HEK293T (cell line): Measurements from ENCODE around the gene CEP41.

Experiments
- ARNT ChIP-seq: fragments of 450-650 bp; IDR thresholded peaks from 2 replicates; pipeline ENCODE4 v1.6.1; 2017; ENCODE audit warnings: mild to moderate bottlenecking
- BHLHE40 ChIP-seq: fragments of 450-650 bp; IDR thresholded peaks from 2 replicates; pipeline ENCODE4 v1.6.1; 2016; ENCODE audit warnings: mild to moderate bottlenecking, moderate library complexity, borderline replicate concordance
- FOXA1 ChIP-seq: fragments of 450-650 bp; IDR thresholded peaks from 2 replicates; pipeline ENCODE4 v1.6.1; 2016; ENCODE audit warnings: mild to moderate bottlenecking
- HDGF ChIP-seq: fragments of 450-650 bp; IDR thresholded peaks from 2 replicates; pipeline ENCODE4 v1.6.1; 2017; ENCODE audit warnings: antibody characterized with exemption, borderline replicate concordance
- NFRKB ChIP-seq: fragments of 450-650 bp; IDR thresholded peaks from 2 replicates; pipeline ENCODE4 v1.6.1; 2016; ENCODE audit warnings: mild to moderate bottlenecking, moderate library complexity
- SP1 ChIP-seq: fragments of 450-650 bp; IDR thresholded peaks from 2 replicates; pipeline ENCODE4 v1.6.1; 2017
- TARDBP ChIP-seq: fragments of 450-650 bp; IDR thresholded peaks from 2 replicates; pipeline ENCODE4 v1.6.1; 2016
- TF ChIP-seq, protein P1 (sequence below): fragments of 450-650 bp; IDR thresholded peaks from 2 replicates; pipeline ENCODE4 v1.6.1; 2016

DNA sequence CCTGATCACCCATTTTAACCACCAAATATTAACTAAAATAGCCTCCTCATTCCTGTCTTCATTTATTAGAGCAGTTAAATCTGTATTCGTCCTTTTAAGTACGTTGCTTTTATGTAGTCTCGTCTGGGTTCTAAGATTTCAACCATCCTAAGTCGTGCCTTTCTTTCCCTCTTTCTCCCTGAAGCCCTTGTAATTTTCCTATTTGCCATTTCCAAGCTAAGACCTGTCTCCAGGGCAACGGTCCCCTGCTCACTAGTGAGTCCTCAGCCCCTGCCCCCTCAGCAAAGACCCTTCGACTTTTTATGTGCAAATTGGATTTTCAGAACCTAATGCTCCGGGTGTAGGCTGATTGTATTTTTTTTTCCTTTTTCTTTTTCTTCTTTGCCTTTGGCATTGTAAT is 35.0 kb upstream of the CEP41 start:
- TF ChIP-seq TARDBP, result no peak
- TF ChIP-seq NFRKB, result no peak
- TF ChIP-seq FOXA1, result no peak
- no peak for TF ChIP-seq BHLHE40
- no peak for TF ChIP-seq SP1
- TF ChIP-seq, protein P1, sequence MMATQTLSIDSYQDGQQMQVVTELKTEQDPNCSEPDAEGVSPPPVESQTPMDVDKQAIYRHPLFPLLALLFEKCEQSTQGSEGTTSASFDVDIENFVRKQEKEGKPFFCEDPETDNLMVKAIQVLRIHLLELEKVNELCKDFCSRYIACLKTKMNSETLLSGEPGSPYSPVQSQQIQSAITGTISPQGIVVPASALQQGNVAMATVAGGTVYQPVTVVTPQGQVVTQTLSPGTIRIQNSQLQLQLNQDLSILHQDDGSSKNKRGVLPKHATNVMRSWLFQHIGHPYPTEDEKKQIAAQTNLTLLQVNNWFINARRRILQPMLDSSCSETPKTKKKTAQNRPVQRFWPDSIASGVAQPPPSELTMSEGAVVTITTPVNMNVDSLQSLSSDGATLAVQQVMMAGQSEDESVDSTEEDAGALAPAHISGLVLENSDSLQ, result no peak
- no peak for TF ChIP-seq HDGF
- TF ChIP-seq ARNT, result no peak
